T-cell (primary cell): ENCODE measurements around the gene DPEP3. TPM values are rescaled to one million over a fixed set of nuclear protein-coding genes. Genes with fewer than 3 reads are reported as not detected.
A peak's percentile ranks its signal among the peaks of the same experiment; 100 is the strongest.
"Not testable (repeated sequence)": the region's sequence is repeated elsewhere in the genome, so short reads cannot be mapped to it uniquely, and the experiment has no call there.

Experiments
- ATAC-seq, 4 experiments: fragments of 200-7000 bp in 3 of 4; fragments of 150-1000 bp in 1 of 4; cut with Tn5 transposase; replicated peaks in 1 of 4; 1 replicate in 3 of 4; 2 replicates in 1 of 4; pipeline ENCODE4 v1.10.0; 2021; ENCODE audit warnings: moderate library complexity in 3 of 4, mild to moderate bottlenecking in 2 of 4, moderate number of reproducible peaks in 1 of 4
- CTCF ChIA-PET, 2 donors: fragments of 300-600 bp; sonication (Branson Sonifier 250); formaldehyde crosslinking; loops; one replicate each; lab custom pipeline; 2022; ENCODE audit warnings: antibody characterized with exemption in 2 of 2; lab: Charles Lee
- POLR2A ChIA-PET, 2 donors: fragments of 300-600 bp; sonication (Branson Sonifier 250); formaldehyde crosslinking; loops; one replicate each; lab custom pipeline; 2022; ENCODE audit warnings: antibody characterized with exemption in 2 of 2; lab: Charles Lee
- DNase-seq, 35 experiments: peaks; one replicate each; pipeline versions ENCODE4 v3.0.0 to v3.0.0-alpha.2; 2013 to 2023
- H3K27ac ChIP-seq: one replicate; pipeline ENCODE4 v1.5.1; 2013; ENCODE audit warnings: low read length
- H3K27me3 ChIP-seq, 2 experiments: replicated peaks in 1 of 2; 1 replicate in 1 of 2; 2 replicates in 1 of 2; pipeline versions ENCODE4 v1.6.1 to v1.7.0; 2013; ENCODE audit warnings: low read length in 1 of 2, mixed read lengths in 1 of 2; ENCODE audit not compliant: control insufficient read depth in 2 of 2, insufficient read depth in 2 of 2; ENCODE audit errors: extremely low read depth in 1 of 2
- H3K36me3 ChIP-seq, 2 donors: 1 replicate in 1 of 2; 2 replicates in 1 of 2; pipeline versions ENCODE4 v1.6.1 to v1.7.0; 2013; ENCODE audit warnings: low read length in 1 of 2; ENCODE audit not compliant: control insufficient read depth in 2 of 2, insufficient read depth in 1 of 2; ENCODE audit errors: extremely low read depth in 1 of 2
- H3K4me1 ChIP-seq, 2 experiments: 1 replicate in 1 of 2; 2 replicates in 1 of 2; pipeline versions ENCODE4 v1.6.1 to v1.7.0; 2013; ENCODE audit warnings: low read length in 2 of 2, mixed read lengths in 1 of 2; ENCODE audit not compliant: insufficient read depth in 2 of 2, control insufficient read depth in 1 of 2; ENCODE audit errors: extremely low read depth in 1 of 2
- H3K4me3 ChIP-seq, 2 donors: 1 replicate in 1 of 2; 2 replicates in 1 of 2; pipeline versions ENCODE4 v1.5.1 to v1.7.0; 2013; ENCODE audit warnings: mild to moderate bottlenecking in 2 of 2, low read length in 1 of 2, moderate library complexity in 1 of 2; ENCODE audit not compliant: control insufficient read depth in 1 of 2; ENCODE audit errors: extremely low read depth in 1 of 2
- H3K9me3 ChIP-seq: 2 replicates; pipeline ENCODE4 v1.7.0; 2013
- H3K27ac Mint-ChIP-seq, 2 donors: one replicate each; pipeline ENCODE4 v1.8.0; 2020 to 2021; ENCODE audit warnings: mild to moderate bottlenecking in 2 of 2, mixed read lengths in 2 of 2
- H3K27me3 Mint-ChIP-seq, 2 donors: one replicate each; pipeline ENCODE4 v1.8.0; 2021 to 2022; ENCODE audit warnings: mixed read lengths in 2 of 2
- H3K36me3 Mint-ChIP-seq: one replicate; pipeline ENCODE4 v1.8.0; 2021; ENCODE audit warnings: mixed read lengths
- H3K4me1 Mint-ChIP-seq, 3 donors: one replicate each; pipeline ENCODE4 v1.8.0; 2020 to 2022; ENCODE audit warnings: mixed read lengths in 3 of 3, mild to moderate bottlenecking in 1 of 3
- H3K4me3 Mint-ChIP-seq, 3 donors: one replicate each; pipeline ENCODE4 v1.8.0; 2020 to 2022; ENCODE audit warnings: mild to moderate bottlenecking in 3 of 3, mixed read lengths in 3 of 3, moderate library complexity in 3 of 3
- H3K9me3 Mint-ChIP-seq, 3 donors: one replicate each; pipeline ENCODE4 v1.8.0; 2020 to 2022; ENCODE audit warnings: mixed read lengths in 3 of 3
- WGBS: methylation state at CpG from one replicate; pipeline ENCODE4 v1.1.5; 2013; ENCODE audit warnings: missing lambda C conversion rate; ENCODE audit not compliant: insufficient coverage; 5-methylcytosine and 5-hydroxymethylcytosine counted together
- total RNA-seq, 35 experiments: library from RNA in 6 of 35; stranded (reverse) in 6 of 35; fragments of 120-200 nt in 1 of 35; gene quantifications; one replicate each; pipeline versions ENCODE4 v1.2.1 to v1.2.4 and lab custom pipeline; 2013 to 2026

The DPEP3 gene
- total RNA-seq, 5 donors from 2014 or later (not counting 1 experiment from before 2014, with no cell fraction given) = 0.48 to 1.5 (median 1.1) TPM

DNA sequence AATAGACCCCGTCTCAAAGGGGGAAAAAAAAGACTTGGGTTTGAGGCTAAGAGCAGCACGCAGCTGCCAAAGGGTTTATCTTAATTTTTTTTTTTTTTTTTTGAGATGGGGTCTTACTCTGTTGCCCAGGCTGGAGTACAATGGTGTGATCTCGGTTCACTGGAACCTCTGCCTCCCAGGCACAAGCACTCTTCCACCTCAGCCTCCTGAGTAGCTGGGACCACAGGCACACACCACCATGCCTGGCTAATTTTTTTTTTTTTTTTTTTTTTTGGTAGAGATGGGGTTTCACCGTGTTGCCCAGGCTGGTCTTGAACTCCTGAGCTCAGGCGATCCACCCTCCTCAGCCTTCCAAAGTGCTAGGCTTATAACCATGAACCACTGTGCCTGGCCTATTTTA is 42.6 kb downstream of the DPEP3 start:
- Histone ChIP-seq H3K27ac (peak overlapping the region; percentile 82), H3K4me1 (peaks cover 6 to 67% of the 10 kb centered on the region in 2 experiments), H3K36me3 (peaks cover 4 to 22% of the 10 kb centered on the region in 2 donors)
- Mint-ChIP-seq H3K4me3 (peak overlapping the region in 2 of 3 donors; percentile 98 to 99), H3K4me1 (peaks cover 49 to 61% (median 57%) of the 10 kb centered on the region in 3 donors), H3K36me3 (peaks cover 20% of the 10 kb centered on the region), H3K27ac (peak overlapping the region in 1 of 2 donors; percentile 99)
- H3K9me3 ChIP-seq, H3K27me3 Mint-ChIP-seq, H3K9me3 Mint-ChIP-seq, H3K27me3 ChIP-seq, H3K4me3 ChIP-seq, ATAC-seq, DNase-seq: not testable (repeated sequence)
- ChIA-PET CTCF (interaction anchor here (0.7 to 1.0 kb wide), 4 partner anchors 9 to 28 kb away, joined by 4 to 6 read pairs (median 4); no protein-coding TSS in a partner anchor), POLR2A (interaction anchor here (0.6 to 0.7 kb wide), 5 partner anchors 28 to 1403 kb away, joined by 3 to 11 read pairs (median 4); partner anchors contain the start of gene PSKH1 (in 1 of the 2))
- WGBS = no CpG with 5 or more reads among the region's 5 CpGs

DNA sequence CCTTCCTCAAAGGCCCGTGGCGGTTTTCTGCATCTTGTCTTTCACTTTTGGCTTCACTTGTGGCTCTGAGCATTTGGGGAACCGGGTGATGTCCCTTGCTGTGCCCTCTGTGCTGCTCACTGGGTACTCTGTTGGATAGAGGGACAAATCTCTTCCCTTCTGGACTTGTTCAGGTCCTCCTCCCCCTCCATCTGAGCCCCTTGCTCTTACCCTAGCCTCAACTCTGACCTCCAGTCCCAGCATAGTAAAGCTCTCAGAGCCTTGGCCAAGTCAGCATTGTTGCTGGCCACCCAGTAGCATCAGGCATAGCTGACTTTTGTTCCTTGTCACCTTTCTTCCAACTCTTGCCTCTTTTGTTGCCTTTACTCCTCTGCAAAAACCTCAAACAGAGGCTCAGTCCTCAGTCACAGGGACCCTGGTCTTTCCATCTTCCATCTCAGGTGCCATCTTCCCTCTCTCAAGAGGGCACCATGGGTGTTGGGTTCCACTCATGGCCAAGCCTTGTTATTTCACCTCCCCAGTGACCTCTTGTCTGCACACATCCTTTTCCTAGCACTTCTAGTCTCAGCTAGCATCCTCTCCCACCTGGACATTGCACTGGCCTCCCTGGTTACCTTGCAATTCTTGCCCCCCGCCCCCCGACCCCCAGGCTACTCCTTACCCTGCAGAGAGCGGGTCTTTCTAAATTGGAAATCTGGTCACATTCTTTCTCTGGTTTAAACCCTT is 43.3 kb downstream of the DPEP3 start:
- WGBS = 80% methylated on average over 3 of the region's 6 CpGs
- H3K27ac ChIP-seq = peak overlapping the region; percentile 82
- H3K36me3 Mint-ChIP-seq = peaks cover 25% of the 10 kb centered on the region
- peak overlapping the region; percentile 95 to 97 for H3K4me3 ChIP-seq
- POLR2A ChIA-PET = interaction anchor here (0.6 to 0.7 kb wide), 3 partner anchors 29 to 457 kb away, joined by 3 read pairs; no protein-coding TSS in a partner anchor
- no peaks in the 10 kb centered on the region for H3K9me3 Mint-ChIP-seq
- H3K27ac Mint-ChIP-seq = peak overlapping the region; percentile 99
- no peaks in the 10 kb centered on the region for H3K27me3 Mint-ChIP-seq
- no peaks in the 10 kb centered on the region for H3K27me3 ChIP-seq
- H3K4me3 Mint-ChIP-seq = peak overlapping the region; percentile 98 to 99 (median 99)
- H3K36me3 ChIP-seq = peaks cover 4 to 29% of the 10 kb centered on the region in 2 donors
- peak; percentile 54 to 61 (median 59) for ATAC-seq
- peak in 33 of 35 experiments; percentile 62 to 90 (median 73) for DNase-seq
- H3K4me1 ChIP-seq = peaks cover 6 to 60% of the 10 kb centered on the region in 2 experiments
- CTCF ChIA-PET = no interaction called here
- no peaks in the 10 kb centered on the region for H3K9me3 ChIP-seq
- peaks cover 47 to 59% (median 55%) of the 10 kb centered on the region in 3 donors for H3K4me1 Mint-ChIP-seq

DNA sequence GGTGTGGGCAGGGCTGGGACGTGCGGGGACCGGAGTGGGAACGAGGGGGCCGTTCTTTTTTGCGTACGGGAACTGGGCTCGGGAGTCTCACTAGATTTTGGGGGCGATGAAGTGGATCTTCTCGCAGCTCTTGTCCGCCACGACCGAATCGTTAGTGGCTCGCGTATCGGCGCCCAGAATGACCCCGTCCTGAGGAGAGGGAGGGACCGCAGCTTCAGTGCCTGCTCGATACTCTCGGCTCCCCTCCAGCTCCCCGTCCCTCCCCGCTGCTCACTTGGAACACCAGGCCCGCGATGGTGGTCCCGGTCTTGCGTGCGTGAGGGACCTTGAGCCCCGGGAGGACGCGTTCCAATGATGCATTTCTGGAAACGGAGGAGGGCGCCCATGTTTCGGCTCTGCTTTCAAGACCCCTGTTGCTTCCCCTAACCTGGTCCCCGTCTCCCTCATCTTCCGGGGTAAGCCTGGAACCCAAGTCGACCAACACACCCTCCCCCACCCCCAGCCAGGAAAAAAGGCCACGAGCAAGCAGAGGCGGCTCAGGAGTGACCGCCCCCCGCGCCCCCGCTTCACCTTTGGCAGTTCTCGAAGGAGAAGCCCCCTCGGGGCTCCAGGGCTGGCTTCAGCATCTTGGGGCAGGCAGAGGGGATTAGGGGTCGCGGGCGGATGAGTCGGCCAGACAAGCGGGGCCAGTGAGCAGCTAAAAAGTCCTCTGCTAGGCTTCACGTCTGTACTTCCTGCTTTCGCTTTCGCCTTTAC is 44.0 kb downstream of the DPEP3 start, which contains the start of gene PSMB10:
Gene PSMB10, minus strand, starts transcription at position 727 of the 756 bp plus-strand sequence. Its CDS starts 101 bp downstream, at position 626.
- Histone ChIP-seq H3K36me3 (peaks cover 8 to 35% of the 10 kb centered on the region in 2 donors), H3K27me3 (no peaks in the 10 kb centered on the region), H3K4me3 (peak within 1 kb of the TSS; percentile 95 to 97), H3K27ac (peak within 1 kb of the TSS; percentile 82), H3K4me1 (peaks cover 6 to 53% of the 10 kb centered on the region in 2 experiments), H3K9me3 (no peaks in the 10 kb centered on the region)
- Mint-ChIP-seq H3K4me3 (peak within 1 kb of the TSS; percentile 98 to 99 (median 99)), H3K4me1 (peaks cover 40 to 52% (median 47%) of the 10 kb centered on the region in 3 donors), H3K9me3 (no peaks in the 10 kb centered on the region), H3K27me3 (no peaks in the 10 kb centered on the region), H3K36me3 (peaks cover 25% of the 10 kb centered on the region), H3K27ac (peak within 1 kb of the TSS; percentile 99)
- DNase-seq = peak in 23 of 35 experiments; percentile 13 to 68 (median 34)
- WGBS = under 1% methylated on average over 49 of the region's 54 CpGs
- ATAC-seq = peak; percentile 4 to 11 (median 6)
- POLR2A ChIA-PET = interaction anchor here (0.6 to 0.7 kb wide), 4 partner anchors 43 to 1792 kb away, joined by 3 to 8 read pairs (median 3); partner anchors contain the start of gene PSKH1 (in 1 of the 2)
- CTCF ChIA-PET = interaction anchor here (0.5 to 1.5 kb wide), 5 partner anchors 130 to 455 kb away, joined by 3 to 5 read pairs (median 4); partner anchors contain the start of genes ACD (in 1 of the 2), ATP6V0D1 (in 1 of the 2), RANBP10 (in 1 of the 2) and TSNAXIP1 (in 1 of the 2)

DNA sequence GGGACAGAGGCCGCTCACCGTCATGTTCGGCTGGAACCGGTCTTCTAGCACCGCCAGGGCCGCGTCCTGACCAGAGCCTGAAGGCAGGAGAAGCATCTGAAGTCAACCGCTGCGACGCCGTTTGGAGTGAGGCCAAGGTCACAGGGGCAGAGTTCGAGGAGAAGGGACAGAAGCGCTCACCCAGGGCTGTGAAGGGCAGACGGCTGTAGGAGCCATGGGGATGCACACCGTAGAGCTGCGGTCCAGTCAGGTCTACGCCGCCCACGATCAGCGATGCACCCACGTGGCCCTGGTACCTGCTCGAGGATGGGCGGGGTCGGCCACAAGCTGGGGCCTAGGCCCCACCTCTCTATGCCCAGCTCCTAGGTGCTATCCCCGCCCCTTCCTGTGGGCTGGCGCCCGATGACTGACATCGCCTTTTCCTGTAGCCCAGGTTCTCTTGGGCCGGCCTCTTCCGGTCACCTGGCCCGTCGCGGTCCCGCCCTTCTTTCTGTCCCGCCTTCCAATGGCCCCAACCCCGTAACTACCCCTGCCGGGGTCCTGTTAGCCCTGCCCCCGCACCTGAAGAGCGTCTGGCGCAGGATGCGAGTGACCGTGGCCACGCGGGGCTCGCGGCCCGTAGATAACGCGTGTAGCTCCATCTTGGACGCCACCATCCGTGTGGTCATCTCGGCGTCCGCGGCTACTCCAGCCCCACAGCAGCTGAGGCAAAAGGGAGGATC is 44.7 kb downstream of the DPEP3 start:
- Mint-ChIP-seq H3K4me1 (peaks cover 38 to 48% (median 44%) of the 10 kb centered on the region in 3 donors), H3K4me3 (peak overlapping the region; percentile 98 to 99 (median 99)), H3K9me3 (no peaks in the 10 kb centered on the region), H3K27me3 (no peaks in the 10 kb centered on the region), H3K27ac (peak overlapping the region; percentile 99), H3K36me3 (peaks cover 25% of the 10 kb centered on the region)
- Histone ChIP-seq H3K27me3 (no peaks in the 10 kb centered on the region), H3K9me3 (no peaks in the 10 kb centered on the region), H3K4me3 (peak overlapping the region; percentile 95 to 97), H3K36me3 (peaks cover 9 to 41% of the 10 kb centered on the region in 2 donors), H3K27ac (peak overlapping the region; percentile 82), H3K4me1 (peaks cover 6 to 47% of the 10 kb centered on the region in 2 experiments)
- POLR2A ChIA-PET = interaction anchor here (0.6 kb wide), 2 partner anchors 42 to 1792 kb away, joined by 3 to 8 read pairs; partner anchors contain the start of gene PSKH1 (in 1 of the 2)
- 11% methylated on average over 55 of the region's 55 CpGs for WGBS
- DNase-seq = peak; percentile 82 to 97 (median 95)
- CTCF ChIA-PET = interaction anchor here (0.5 to 1.5 kb wide), 5 partner anchors 129 to 454 kb away, joined by 3 to 5 read pairs (median 4); partner anchors contain the start of genes ACD (in 1 of the 2), ATP6V0D1 (in 1 of the 2), RANBP10 (in 1 of the 2) and TSNAXIP1 (in 1 of the 2)
- peak; percentile 89 to 91 (median 90) for ATAC-seq

DNA sequence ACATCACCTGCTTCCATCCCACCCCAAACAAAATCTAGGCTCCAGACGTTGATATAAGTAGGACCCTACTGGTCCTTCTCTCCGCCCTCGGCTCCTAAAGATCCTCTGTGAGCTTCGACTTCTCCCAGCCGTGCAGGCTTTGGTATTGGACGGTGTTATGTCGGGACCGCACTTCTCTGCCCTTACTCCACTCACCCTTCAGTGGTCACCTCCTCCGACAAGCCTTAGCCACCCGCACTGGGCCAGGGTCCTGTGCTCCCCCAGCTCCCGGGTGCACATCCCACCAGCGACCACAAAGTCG is 45.2 kb downstream of the DPEP3 start:
- Histone ChIP-seq H3K27ac (peak overlapping the region; percentile 82), H3K4me1 (peaks cover 6 to 42% of the 10 kb centered on the region in 2 experiments), H3K9me3 (no peaks in the 10 kb centered on the region), H3K4me3 (peak overlapping the region in 1 of 2 donors; percentile 95), H3K36me3 (peaks cover 9 to 46% of the 10 kb centered on the region in 2 donors), H3K27me3 (no peaks in the 10 kb centered on the region)
- Mint-ChIP-seq H3K4me3 (peak overlapping the region; percentile 98 to 99 (median 99)), H3K27me3 (no peaks in the 10 kb centered on the region), H3K9me3 (no peaks in the 10 kb centered on the region), H3K27ac (peak overlapping the region; percentile 99), H3K36me3 (peaks cover 25% of the 10 kb centered on the region), H3K4me1 (peaks cover 33 to 43% (median 39%) of the 10 kb centered on the region in 3 donors)
- POLR2A ChIA-PET = interaction anchor here in 1 of 2 donors (0.5 kb wide), 1 partner anchor 119 kb away, joined by 3 read pairs; no protein-coding TSS in a partner anchor
- DNase-seq (no peak), ATAC-seq (no peak)
- CTCF ChIA-PET = interaction anchor here (0.9 to 1.5 kb wide), 4 partner anchors 38 to 414 kb away, joined by 3 to 5 read pairs (median 4); partner anchors contain the start of genes RANBP10 (in 1 of the 2) and TSNAXIP1 (in 1 of the 2)
- WGBS = 88% methylated on average over 13 of the region's 13 CpGs
